WTC11 (cell line): ENCODE measurements around the gene INO80. TPM values are rescaled to one million over a fixed set of nuclear protein-coding genes. Genes with fewer than 3 reads are reported as not detected.

Experiments used
- ATAC-seq: fragments of 200-7000 bp; cut with Tn5 transposase; 2 replicates; pipeline ENCODE4 v1.10.0; 2021; ENCODE audit warnings: mild to moderate bottlenecking, moderate library complexity
- CTCF ChIA-PET: fragments of 300-600 bp; sonication (Branson Sonifier 250); formaldehyde crosslinking; loops from one replicate; lab custom pipeline; 2021; ENCODE audit warnings: antibody characterized with exemption; lab: Charles Lee
- POLR2A ChIA-PET: fragments of 350-600 bp; sonication (Branson Sonifier 250); formaldehyde crosslinking; loops from one replicate; lab custom pipeline; 2021; ENCODE audit warnings: antibody characterized with exemption; lab: Charles Lee
- DNase-seq: peaks from one replicate; pipeline ENCODE4 v3.0.0; 2021; ENCODE audit warnings: low spot score
- H3K27ac Mint-ChIP-seq: 2 replicates; pipeline ENCODE4 v1.8.0; 2021; ENCODE audit warnings: mixed read lengths
- H3K27me3 Mint-ChIP-seq: 2 replicates; pipeline ENCODE4 v1.8.0; 2021; ENCODE audit warnings: low read depth, mild to moderate bottlenecking, moderate library complexity, mixed read lengths
- H3K36me3 Mint-ChIP-seq: 2 replicates; pipeline ENCODE4 v1.8.0; 2021; ENCODE audit warnings: mixed read lengths
- H3K4me1 Mint-ChIP-seq: 2 replicates; pipeline ENCODE4 v1.8.0; 2022; ENCODE audit warnings: mixed read lengths
- H3K4me3 Mint-ChIP-seq: 2 replicates; pipeline ENCODE4 v1.8.0; 2021; ENCODE audit warnings: mild to moderate bottlenecking, moderate library complexity, mixed read lengths
- H3K9me3 Mint-ChIP-seq: 2 replicates; pipeline ENCODE4 v1.8.0; 2021; ENCODE audit warnings: mixed read lengths
- CBFB ChIP-seq: sonication (generic); formaldehyde crosslinking; IDR thresholded peaks from 2 replicates; pipeline ENCODE4 v1.8.1; 2022; ENCODE audit warnings: mild to moderate bottlenecking, low read depth, missing genetic modification reagents
- CREB1 ChIP-seq: sonication (generic); formaldehyde crosslinking; IDR thresholded peaks from 2 replicates; pipeline ENCODE4 v1.8.0; 2023; ENCODE audit warnings: mild to moderate bottlenecking, missing genetic modification reagents
- EMX1 ChIP-seq: fragments of 250-450 bp; sonication (Bioruptor Pico); IDR thresholded peaks from 2 replicates; pipeline ENCODE4 v1.8.0; 2021; ENCODE audit warnings: mild to moderate bottlenecking
- FOXJ3 ChIP-seq: sonication (generic); formaldehyde crosslinking; IDR thresholded peaks from 2 replicates; pipeline ENCODE4 v1.9.0; 2021; ENCODE audit warnings: missing genetic modification reagents, mild to moderate bottlenecking, borderline replicate concordance
- IRF2 ChIP-seq: sonication (generic); formaldehyde crosslinking; IDR thresholded peaks from 2 replicates; pipeline ENCODE4 v1.8.0; 2022; ENCODE audit warnings: low read depth, missing genetic modification reagents, borderline replicate concordance
- NR2C2 ChIP-seq: sonication (generic); formaldehyde crosslinking; IDR thresholded peaks from 2 replicates; pipeline ENCODE4 v1.8.0; 2022; ENCODE audit warnings: mild to moderate bottlenecking, missing genetic modification reagents
- NR3C1 ChIP-seq: sonication (generic); formaldehyde crosslinking; conservative IDR thresholded peaks from 2 replicates; pipeline ENCODE4 v1.8.1; 2023; ENCODE audit warnings: low read depth, mild to moderate bottlenecking, missing genetic modification reagents
- TCF7 ChIP-seq: sonication (generic); formaldehyde crosslinking; IDR thresholded peaks from 2 replicates; pipeline ENCODE4 v1.8.0; 2022; ENCODE audit warnings: mild to moderate bottlenecking, low read depth, missing genetic modification reagents, moderate library complexity
- ZNF396 ChIP-seq: fragments of 250-450 bp; sonication (Bioruptor Pico); IDR thresholded peaks from 2 replicates; pipeline ENCODE4 v1.8.0; 2021; ENCODE audit warnings: mild to moderate bottlenecking, moderate library complexity, borderline replicate concordance
- total RNA-seq: library from RNA; stranded (reverse); gene quantifications from 3 replicates; pipeline ENCODE4 v1.2.3, GENCODE V29; 2021
- TF ChIP-seq, protein P1 (sequence below): sonication (generic); formaldehyde crosslinking; conservative IDR thresholded peaks from 2 replicates; pipeline ENCODE4 v1.8.1; 2023; ENCODE audit warnings: mild to moderate bottlenecking, low read depth, missing genetic modification reagents, moderate library complexity
- TF ChIP-seq, protein P2 (sequence below): sonication (generic); formaldehyde crosslinking; IDR thresholded peaks from 2 replicates; pipeline ENCODE4 v1.8.1; 2023; ENCODE audit warnings: mild to moderate bottlenecking, missing genetic modification reagents
- TF ChIP-seq, protein P3 (sequence below): sonication (generic); formaldehyde crosslinking; IDR thresholded peaks from 2 replicates; pipeline ENCODE4 v1.8.1; 2023; ENCODE audit warnings: mild to moderate bottlenecking, moderate library complexity, missing genetic modification reagents
- TF ChIP-seq, protein P4 (sequence below): sonication (generic); formaldehyde crosslinking; IDR thresholded peaks from 2 replicates; pipeline ENCODE4 v1.8.1; 2023; ENCODE audit warnings: mild to moderate bottlenecking, missing genetic modification reagents, moderate library complexity
- TF ChIP-seq, protein P5 (sequence below): sonication (generic); formaldehyde crosslinking; conservative IDR thresholded peaks from 2 replicates; pipeline ENCODE4 v1.8.1; 2022; ENCODE audit warnings: mild to moderate bottlenecking, missing genetic modification reagents

Gene INO80
- total RNA-seq, 1 experiment from 2014 or later, result 20.6 TPM

DNA sequence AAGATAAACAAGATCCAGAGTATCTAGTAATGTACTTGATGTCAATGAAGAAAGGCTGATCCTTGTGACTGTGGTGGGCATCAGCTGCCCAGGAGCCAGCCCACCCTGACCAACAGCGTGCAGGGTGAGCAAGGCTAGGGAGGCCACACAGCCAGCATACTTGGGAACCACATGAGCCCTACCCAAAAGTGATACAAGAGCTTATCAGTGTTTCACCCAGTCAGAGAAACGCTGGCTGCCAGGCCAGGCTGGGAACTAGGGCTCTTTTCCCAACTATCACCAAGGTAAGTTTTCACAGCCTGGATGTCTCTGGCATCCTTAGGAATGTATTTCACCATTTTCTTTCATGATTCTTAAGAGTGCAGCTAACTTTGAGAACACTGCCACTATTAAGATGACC is 137.9 kb downstream of the INO80 start (continued):
- TF ChIP-seq, protein P1, sequence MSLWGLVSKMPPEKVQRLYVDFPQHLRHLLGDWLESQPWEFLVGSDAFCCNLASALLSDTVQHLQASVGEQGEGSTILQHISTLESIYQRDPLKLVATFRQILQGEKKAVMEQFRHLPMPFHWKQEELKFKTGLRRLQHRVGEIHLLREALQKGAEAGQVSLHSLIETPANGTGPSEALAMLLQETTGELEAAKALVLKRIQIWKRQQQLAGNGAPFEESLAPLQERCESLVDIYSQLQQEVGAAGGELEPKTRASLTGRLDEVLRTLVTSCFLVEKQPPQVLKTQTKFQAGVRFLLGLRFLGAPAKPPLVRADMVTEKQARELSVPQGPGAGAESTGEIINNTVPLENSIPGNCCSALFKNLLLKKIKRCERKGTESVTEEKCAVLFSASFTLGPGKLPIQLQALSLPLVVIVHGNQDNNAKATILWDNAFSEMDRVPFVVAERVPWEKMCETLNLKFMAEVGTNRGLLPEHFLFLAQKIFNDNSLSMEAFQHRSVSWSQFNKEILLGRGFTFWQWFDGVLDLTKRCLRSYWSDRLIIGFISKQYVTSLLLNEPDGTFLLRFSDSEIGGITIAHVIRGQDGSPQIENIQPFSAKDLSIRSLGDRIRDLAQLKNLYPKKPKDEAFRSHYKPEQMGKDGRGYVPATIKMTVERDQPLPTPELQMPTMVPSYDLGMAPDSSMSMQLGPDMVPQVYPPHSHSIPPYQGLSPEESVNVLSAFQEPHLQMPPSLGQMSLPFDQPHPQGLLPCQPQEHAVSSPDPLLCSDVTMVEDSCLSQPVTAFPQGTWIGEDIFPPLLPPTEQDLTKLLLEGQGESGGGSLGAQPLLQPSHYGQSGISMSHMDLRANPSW (CRISPR knock-in tag), result no peak
- TF ChIP-seq, protein P2, sequence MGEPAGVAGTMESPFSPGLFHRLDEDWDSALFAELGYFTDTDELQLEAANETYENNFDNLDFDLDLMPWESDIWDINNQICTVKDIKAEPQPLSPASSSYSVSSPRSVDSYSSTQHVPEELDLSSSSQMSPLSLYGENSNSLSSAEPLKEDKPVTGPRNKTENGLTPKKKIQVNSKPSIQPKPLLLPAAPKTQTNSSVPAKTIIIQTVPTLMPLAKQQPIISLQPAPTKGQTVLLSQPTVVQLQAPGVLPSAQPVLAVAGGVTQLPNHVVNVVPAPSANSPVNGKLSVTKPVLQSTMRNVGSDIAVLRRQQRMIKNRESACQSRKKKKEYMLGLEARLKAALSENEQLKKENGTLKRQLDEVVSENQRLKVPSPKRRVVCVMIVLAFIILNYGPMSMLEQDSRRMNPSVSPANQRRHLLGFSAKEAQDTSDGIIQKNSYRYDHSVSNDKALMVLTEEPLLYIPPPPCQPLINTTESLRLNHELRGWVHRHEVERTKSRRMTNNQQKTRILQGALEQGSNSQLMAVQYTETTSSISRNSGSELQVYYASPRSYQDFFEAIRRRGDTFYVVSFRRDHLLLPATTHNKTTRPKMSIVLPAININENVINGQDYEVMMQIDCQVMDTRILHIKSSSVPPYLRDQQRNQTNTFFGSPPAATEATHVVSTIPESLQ (CRISPR knock-in tag), result no peak
- no peak for TF ChIP-seq TCF7 (CRISPR knock-in tag)
- TF ChIP-seq ZNF396 (CRISPR knock-in tag), result no peak
- no peak for TF ChIP-seq EMX1 (CRISPR knock-in tag)
- no peak for TF ChIP-seq CBFB

DNA sequence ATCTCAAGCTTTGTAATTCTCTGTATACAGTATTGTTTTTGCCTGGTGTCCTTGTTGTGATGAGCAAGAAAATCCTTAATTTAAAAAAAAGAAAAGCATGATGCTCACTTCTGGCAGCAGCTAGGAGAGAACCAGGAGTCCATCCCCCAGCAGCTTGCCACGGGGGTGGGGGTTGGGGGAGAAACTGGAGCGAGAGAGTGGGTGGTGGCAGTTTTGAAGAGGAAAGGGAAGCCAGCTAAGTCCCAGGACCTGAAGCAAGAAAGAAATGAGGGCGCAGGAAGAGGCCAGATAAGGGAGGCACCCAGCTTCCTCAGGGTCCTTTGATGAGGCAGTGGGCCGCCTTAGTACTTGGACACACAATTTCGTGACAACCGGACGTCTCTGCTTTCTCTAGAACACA is 139.3 kb downstream of the INO80 start:
- H3K36me3 Mint-ChIP-seq, result peaks cover 31% of the 10 kb centered on the region
- H3K27me3 Mint-ChIP-seq, result no peaks in the 10 kb centered on the region
- DNase-seq (no peak), ATAC-seq (no peak)
- TF ChIP-seq FOXJ3 (CRISPR knock-in tag), result no peak
- no peak for TF ChIP-seq NR3C1 (CRISPR knock-in tag)
- no peak for TF ChIP-seq IRF2 (CRISPR knock-in tag)
- TF ChIP-seq CREB1, result no peak
- no peak overlapping the region for H3K4me3 Mint-ChIP-seq
- CTCF ChIA-PET, result interaction anchor here (1.2 to 3.1 kb wide), 4 partner anchors 35 to 73 kb away, joined by 7 to 18 read pairs (median 10); no protein-coding TSS in a partner anchor
- POLR2A ChIA-PET, result no interaction called here
- H3K9me3 Mint-ChIP-seq, result no peaks in the 10 kb centered on the region
- peaks cover 11% of the 10 kb centered on the region for H3K4me1 Mint-ChIP-seq
- no peak overlapping the region for H3K27ac Mint-ChIP-seq

DNA sequence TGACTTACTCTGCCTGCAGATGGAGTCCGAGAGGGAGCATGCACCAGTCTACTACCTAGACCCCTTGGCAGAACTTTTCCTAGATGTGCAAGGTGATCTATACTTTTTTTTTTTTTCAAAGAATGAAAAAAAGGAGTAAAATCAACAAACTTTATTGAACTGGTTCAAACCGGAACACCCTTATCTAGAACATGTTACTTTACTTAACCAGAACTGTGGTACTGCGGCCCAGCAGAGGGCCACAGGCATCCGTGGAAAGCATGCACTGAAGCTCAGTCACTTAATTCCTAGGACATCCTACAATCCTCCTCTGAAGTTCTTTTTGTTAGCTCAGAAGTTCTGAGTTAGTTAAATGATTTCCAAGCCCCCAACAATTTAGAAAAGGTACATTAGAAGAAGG is 141.2 kb downstream of the INO80 start:
- TF ChIP-seq, protein P3, sequence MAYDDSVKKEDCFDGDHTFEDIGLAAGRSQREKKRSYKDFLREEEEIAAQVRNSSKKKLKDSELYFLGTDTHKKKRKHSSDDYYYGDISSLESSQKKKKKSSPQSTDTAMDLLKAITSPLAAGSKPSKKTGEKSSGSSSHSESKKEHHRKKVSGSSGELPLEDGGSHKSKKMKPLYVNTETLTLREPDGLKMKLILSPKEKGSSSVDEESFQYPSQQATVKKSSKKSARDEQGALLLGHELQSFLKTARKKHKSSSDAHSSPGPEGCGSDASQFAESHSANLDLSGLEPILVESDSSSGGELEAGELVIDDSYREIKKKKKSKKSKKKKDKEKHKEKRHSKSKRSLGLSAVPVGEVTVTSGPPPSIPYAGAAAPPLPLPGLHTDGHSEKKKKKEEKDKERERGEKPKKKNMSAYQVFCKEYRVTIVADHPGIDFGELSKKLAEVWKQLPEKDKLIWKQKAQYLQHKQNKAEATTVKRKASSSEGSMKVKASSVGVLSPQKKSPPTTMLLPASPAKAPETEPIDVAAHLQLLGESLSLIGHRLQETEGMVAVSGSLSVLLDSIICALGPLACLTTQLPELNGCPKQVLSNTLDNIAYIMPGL (CRISPR knock-in tag), result no peak
- ATAC-seq (no peak), DNase-seq (no peak)
- ChIA-PET POLR2A (interaction anchor here (1.0 kb wide), 1 partner anchor 15 kb away, joined by 3 read pairs; no protein-coding TSS in a partner anchor), CTCF (interaction anchor here (1.0 to 3.1 kb wide), 5 partner anchors 33 to 81 kb away, joined by 3 to 18 read pairs (median 6); partner anchors contain the start of gene VPS18)
- no peaks in the 10 kb centered on the region for H3K27me3 Mint-ChIP-seq
- H3K36me3 Mint-ChIP-seq, result peaks cover 12% of the 10 kb centered on the region
- H3K4me1 Mint-ChIP-seq, result peaks cover 11% of the 10 kb centered on the region
- no peak overlapping the region; the same call in 1 of the 2 replicates for H3K27ac Mint-ChIP-seq
- H3K9me3 Mint-ChIP-seq, result no peaks in the 10 kb centered on the region
- no peak overlapping the region for H3K4me3 Mint-ChIP-seq

DNA sequence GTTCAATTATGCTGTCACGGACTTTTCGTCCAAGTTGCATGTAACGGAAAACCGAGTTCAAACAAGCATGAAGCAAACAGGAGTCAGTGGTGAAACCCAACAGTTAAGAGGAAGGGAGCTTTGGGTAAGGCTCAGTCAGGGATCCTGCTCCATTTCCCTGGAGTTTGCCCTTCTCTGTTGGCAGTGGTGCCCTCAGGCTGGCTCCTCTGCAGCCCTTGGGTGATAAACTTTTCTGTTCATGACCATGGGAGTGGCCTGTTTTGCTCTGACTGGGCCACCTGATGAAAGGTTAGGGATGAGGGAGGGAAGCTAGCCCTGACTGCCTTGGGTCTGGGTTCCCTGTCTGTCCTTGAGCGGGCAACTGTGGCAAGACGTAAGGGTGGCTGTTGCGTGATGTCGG is 146.7 kb downstream of the INO80 start:
- ATAC-seq, result no peak
- POLR2A ChIA-PET, result interaction anchor here (2.1 kb wide), 1 partner anchor 16 kb away, joined by 15 read pairs; the partner anchor contains the start of gene CHAC1

More for the DNA sequence above, 146.7 kb downstream of the INO80 start:
- Mint-ChIP-seq H3K9me3 (no peaks in the 10 kb centered on the region), H3K4me3 (no peak overlapping the region), H3K27ac (no peak overlapping the region), H3K36me3 (no peaks in the 10 kb centered on the region), H3K4me1 (peaks cover 31% of the 10 kb centered on the region)
- CTCF ChIA-PET, result interaction anchor here (0.6 to 2.1 kb wide), 5 partner anchors 27 to 65 kb away, joined by 3 to 13 read pairs (median 6); no protein-coding TSS in a partner anchor
- no peak for TF ChIP-seq NR2C2 (CRISPR knock-in tag)
- TF ChIP-seq, protein P4, sequence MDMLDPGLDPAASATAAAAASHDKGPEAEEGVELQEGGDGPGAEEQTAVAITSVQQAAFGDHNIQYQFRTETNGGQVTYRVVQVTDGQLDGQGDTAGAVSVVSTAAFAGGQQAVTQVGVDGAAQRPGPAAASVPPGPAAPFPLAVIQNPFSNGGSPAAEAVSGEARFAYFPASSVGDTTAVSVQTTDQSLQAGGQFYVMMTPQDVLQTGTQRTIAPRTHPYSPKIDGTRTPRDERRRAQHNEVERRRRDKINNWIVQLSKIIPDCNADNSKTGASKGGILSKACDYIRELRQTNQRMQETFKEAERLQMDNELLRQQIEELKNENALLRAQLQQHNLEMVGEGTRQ (CRISPR knock-in tag), result no peak
- TF ChIP-seq, protein P5, sequence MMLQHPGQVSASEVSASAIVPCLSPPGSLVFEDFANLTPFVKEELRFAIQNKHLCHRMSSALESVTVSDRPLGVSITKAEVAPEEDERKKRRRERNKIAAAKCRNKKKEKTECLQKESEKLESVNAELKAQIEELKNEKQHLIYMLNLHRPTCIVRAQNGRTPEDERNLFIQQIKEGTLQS (CRISPR knock-in tag), result no peak
- TF ChIP-seq, all 79 proteins: peak for 0
- no peak for DNase-seq
- H3K27me3 Mint-ChIP-seq, result no peaks in the 10 kb centered on the region
